MM.1S (cell line): ENCODE measurements around the gene OVCA2.

Experiments
- EZH2 ChIP-seq: fragments of 300-600 bp; sonication (generic); optimal IDR thresholded peaks from 2 replicates; pipeline ENCODE3; 2017; ENCODE audit warnings: low read depth, mild to moderate bottlenecking, antibody characterized with exemption, low read length, mixed read lengths
- EZH2phosphoT487 ChIP-seq: fragments of 300-600 bp; sonication (generic); IDR thresholded peaks from 2 replicates; pipeline ENCODE4 v1.6.1; 2018; ENCODE audit warnings: antibody characterized with exemption, low read length
- TF ChIP-seq, protein P1 (sequence below): fragments of 300-600 bp; sonication (generic); IDR thresholded peaks from 2 replicates; pipeline ENCODE4 v1.5.1; 2016; ENCODE audit warnings: antibody characterized with exemption, low read length, mixed read lengths

DNA sequence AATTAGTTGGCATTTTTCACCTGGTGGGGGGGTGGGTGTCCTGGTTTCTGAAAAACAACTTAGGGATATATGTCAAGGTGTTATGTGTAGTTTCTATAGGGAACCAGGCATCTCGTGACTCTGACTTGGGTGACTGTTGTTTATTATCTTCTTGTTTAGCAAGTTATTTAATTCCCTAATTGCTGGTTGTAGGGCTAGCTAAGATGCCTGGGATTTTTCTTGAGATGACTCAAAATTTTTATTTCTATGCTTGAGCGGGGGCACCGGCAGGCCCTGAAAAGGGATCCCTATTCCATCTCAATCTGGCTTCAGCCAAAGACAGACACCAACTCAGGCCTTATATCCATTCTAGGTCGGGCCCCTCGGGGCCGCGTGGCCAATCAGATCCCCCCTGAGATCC, 8.7 kb upstream of the OVCA2 start:
- TF ChIP-seq EZH2phosphoT487 (no peak), EZH2 (no peak)
- TF ChIP-seq, protein P1, sequence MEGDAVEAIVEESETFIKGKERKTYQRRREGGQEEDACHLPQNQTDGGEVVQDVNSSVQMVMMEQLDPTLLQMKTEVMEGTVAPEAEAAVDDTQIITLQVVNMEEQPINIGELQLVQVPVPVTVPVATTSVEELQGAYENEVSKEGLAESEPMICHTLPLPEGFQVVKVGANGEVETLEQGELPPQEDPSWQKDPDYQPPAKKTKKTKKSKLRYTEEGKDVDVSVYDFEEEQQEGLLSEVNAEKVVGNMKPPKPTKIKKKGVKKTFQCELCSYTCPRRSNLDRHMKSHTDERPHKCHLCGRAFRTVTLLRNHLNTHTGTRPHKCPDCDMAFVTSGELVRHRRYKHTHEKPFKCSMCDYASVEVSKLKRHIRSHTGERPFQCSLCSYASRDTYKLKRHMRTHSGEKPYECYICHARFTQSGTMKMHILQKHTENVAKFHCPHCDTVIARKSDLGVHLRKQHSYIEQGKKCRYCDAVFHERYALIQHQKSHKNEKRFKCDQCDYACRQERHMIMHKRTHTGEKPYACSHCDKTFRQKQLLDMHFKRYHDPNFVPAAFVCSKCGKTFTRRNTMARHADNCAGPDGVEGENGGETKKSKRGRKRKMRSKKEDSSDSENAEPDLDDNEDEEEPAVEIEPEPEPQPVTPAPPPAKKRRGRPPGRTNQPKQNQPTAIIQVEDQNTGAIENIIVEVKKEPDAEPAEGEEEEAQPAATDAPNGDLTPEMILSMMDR = no peak
